GM21381 (cell line): ENCODE measurements around the gene MIA.
A peak's percentile ranks its signal among the peaks of the same experiment; 100 is the strongest.
"Not testable (repeated sequence)": the region's sequence is repeated elsewhere in the genome, so short reads cannot be mapped to it uniquely, and the experiment has no call there.

Source experiments
- ATAC-seq: cut with Tn5 transposase; IDR thresholded peaks from one replicate; pipeline ENCODE4 v1.9.1; 2021; ENCODE audit warnings: mild to moderate bottlenecking, moderate library complexity; ENCODE audit not compliant: unreplicated experiment

The MIA gene

GRCh38 chr19:40777937-40778705 lies 2.8 kb downstream of the MIA start, which contains the start of gene RAB4B:
RAB4B (plus strand) TSS chr19:40778247; CDS start chr19:40778376, 129 bp downstream.
- peak; percentile 53 for ATAC-seq

- ATAC-seq, result no peak
Observed at GRCh38 chr19:40778706-40779284, 3.5 kb downstream of the MIA start.

- ATAC-seq, result no peak
Observed at GRCh38 chr19:40780582-40780981, 5.3 kb downstream of the MIA start.

GRCh38 chr19:40781140-40781539 lies 5.8 kb downstream of the MIA start:
- no peak for ATAC-seq

- ATAC-seq, result no peak
Observed at GRCh38 chr19:40783711-40784110, 8.4 kb downstream of the MIA start.

- not testable (repeated sequence) for ATAC-seq
Observed at GRCh38 chr19:40784146-40784545, 8.8 kb downstream of the MIA start.

GRCh38 chr19:40785526-40785925 lies 10.2 kb downstream of the MIA start:
- ATAC-seq, result no peak

GRCh38 chr19:40786060-40787037 lies 11.0 kb downstream of the MIA start:
- no peak for ATAC-seq

- ATAC-seq, result no peak
Observed at GRCh38 chr19:40791349-40791748, 16.0 kb downstream of the MIA start.

- no peak for ATAC-seq
Observed at GRCh38 chr19:40791996-40792395, 16.7 kb downstream of the MIA start.

- no peak for ATAC-seq
Observed at GRCh38 chr19:40797166-40797962, 22.0 kb downstream of the MIA start.

- ATAC-seq, result no peak
Observed at GRCh38 chr19:40797963-40798682, 22.8 kb downstream of the MIA start.

- ATAC-seq, result peak; percentile 78
Observed at GRCh38 chr19:40798683-40799557, 23.6 kb downstream of the MIA start, which contains the start of gene EGLN2. EGLN2 (plus strand) TSS chr19:40799191; CDS start chr19:40800573, 1,382 bp downstream.

GRCh38 chr19:40799558-40800338 lies 24.4 kb downstream of the MIA start:
- no peak for ATAC-seq

GRCh38 chr19:40800339-40800996 lies 25.1 kb downstream of the MIA start:
- ATAC-seq, result no peak

- ATAC-seq, result no peak
Observed at GRCh38 chr19:40800997-40801377, 25.7 kb downstream of the MIA start.
